ENCODE measurements around the gene ASB16. TPM values are rescaled to one million over a fixed set of nuclear protein-coding genes. Genes with fewer than 3 reads are reported as not detected.

The ASB16 gene
- total and polyA plus RNA-seq, 2 donors (not counting 3 experiments of a cell fraction or from before 2014, with no cell fraction given): not detected

GRCh38 chr17:44223541-44224071, 53.1 kb downstream of the ASB16 start:
- no peak for TF ChIP-seq MAX (IDR thresholded peaks at IDR 0.05; ENCODE audit: insufficient read depth, insufficient read length)
- peak; percentile 26 for TF ChIP-seq POLR2A (IDR thresholded peaks at IDR 0.05; ENCODE audit: low read depth, low read length)
- TF ChIP-seq JUN (IDR thresholded peaks at IDR 0.05; ENCODE audit: borderline replicate concordance, insufficient read depth, insufficient read length, low read depth): peak; percentile 45
- peak; percentile 76 for TF ChIP-seq POLR2AphosphoS5 (IDR thresholded peaks at IDR 0.05; ENCODE audit: insufficient read depth, low read depth, low read length)
- TF ChIP-seq GATA2 (IDR thresholded peaks at IDR 0.05; ENCODE audit: insufficient read depth, insufficient read length, low read depth, low read length): peak; percentile 20
- TF ChIP-seq MYC (IDR thresholded peaks at IDR 0.05; ENCODE audit: low read depth, low read length): no peak
- TF ChIP-seq CTCF (IDR thresholded peaks at IDR 0.05; ENCODE audit: extremely low read depth in 1 of 2, insufficient read depth in 1 of 2, low read depth in 1 of 2, low read length in 2 of 2): no peak
- peak; percentile 59 for TF ChIP-seq FOS (IDR thresholded peaks at IDR 0.05; ENCODE audit: borderline replicate concordance, insufficient read depth, low read length)
- Histone ChIP-seq H3K9me3 (replicated peaks; ENCODE audit: control insufficient read depth, insufficient read depth, low read length) (no peaks in the 10 kb centered on the region), H3K27ac (ENCODE audit: insufficient read depth, low read depth, low read length) (peak overlapping the region; percentile 4), H3K4me1 (ENCODE audit: control insufficient read depth, extremely low read depth, insufficient read depth, low read length) (peaks cover 28% of the 10 kb centered on the region), H3K4me2 (ENCODE audit: insufficient read depth, low read length) (no peak overlapping the region), H3K36me3 (ENCODE audit: control insufficient read depth in 2 of 2, extremely low read depth in 1 of 2, insufficient read depth in 2 of 2, low read length in 2 of 2) (no peaks in the 10 kb centered on the region), H3K9ac (replicated peaks; ENCODE audit: extremely low read depth, insufficient read depth, low read length) (no peak overlapping the region), H3K27me3 (ENCODE audit: control insufficient read depth in 2 of 2, insufficient read depth in 2 of 2, low read length in 2 of 2) (no peaks in the 10 kb centered on the region), H3K9me1 (replicated peaks; ENCODE audit: control insufficient read depth, extremely low read depth, insufficient read depth, low read length) (no peaks in the 10 kb centered on the region), H2AFZ (ENCODE audit: low read depth, low read length) (no peak overlapping the region), H3K4me3 (replicated peaks in 1 of 3; ENCODE audit: insufficient read depth in 1 of 3, low read depth in 1 of 3, low read length in 3 of 3) (no peak overlapping the region), H4K20me1 (replicated peaks; ENCODE audit: control insufficient read depth, extremely low read depth, insufficient read depth, low read length) (no peaks in the 10 kb centered on the region), H3K79me2 (ENCODE audit: control insufficient read depth, insufficient read depth, low read length) (peaks cover 9% of the 10 kb centered on the region)
- no TSS peak for BruUV-seq (replicated peaks)
- DNase-seq (ENCODE audit: low read depth, low spot score): peak; percentile 97
- dilution Hi-C loops (cut with MboI; ENCODE audit: extremely low pct_ligation_motif_present, low sequenced_read_pairs): no loop called here
- POLR2A ChIA-PET: interaction anchor here (0.7 kb wide), 1 partner anchor 280 kb away, joined by 3 read pairs; no protein-coding TSS in a partner anchor
- CTCF ChIA-PET: interaction anchor here (1.0 to 1.2 kb wide), 2 partner anchors 86 to 107 kb away, joined by 3 to 4 read pairs; no protein-coding TSS in a partner anchor
- FAIRE-seq: peak; percentile 99
- intact Hi-C loops (cut with micrococcal nuclease): loop anchor here (1.0 to 5.0 kb wide), 2 partner anchors 56 to 84 kb away; partner anchors contain the start of gene RUNDC3A

Small RNA genes within 50 kb of the gene (microRNA-seq; reads per million reads assigned to microRNA genes)
- gene MIR6782 (ENCODE audit: borderline number of aligned reads, borderline replicate concordance): not detected

Small RNA genes within 50 kb of the gene (small RNA-seq; reads per million reads assigned to genes)
- not detected for gene MIR6782 (ENCODE audit: insufficient read depth, insufficient read length, low read depth, low replicate concordance)
- gene RNU6-131P (ENCODE audit: insufficient read depth, insufficient read length, low read depth, low replicate concordance): not detected

Other genes starting within 250 kb of the ASB16 start
- not detected in 2 replicates for gene PPY, start 228.2 kb upstream of the ASB16 start, total RNA-seq
- gene PPY, start 228.2 kb upstream of the ASB16 start, polyA plus RNA-seq: not detected in 2 replicates
- not detected in 2 replicates for gene PYY, start 216.8 kb upstream of the ASB16 start, total RNA-seq
- 0.14 TPM in 1 of 2 replicates, not detected in the other for gene PYY, start 216.8 kb upstream of the ASB16 start, polyA plus RNA-seq
- 5.8 and 6.1 TPM in 2 replicates for gene NAGS, start 166.1 kb upstream of the ASB16 start, total RNA-seq
- 3.3 and 3.7 TPM in 2 replicates for gene NAGS, start 166.1 kb upstream of the ASB16 start, polyA plus RNA-seq
- 29.4 and 30.4 TPM in 2 replicates for gene TMEM101, start 155.7 kb upstream of the ASB16 start, total RNA-seq
- gene TMEM101, start 155.7 kb upstream of the ASB16 start, polyA plus RNA-seq: 60.2 and 61.6 TPM in 2 replicates
- 68.9 and 73.5 TPM in 2 replicates for gene LSM12, start 104.0 kb upstream of the ASB16 start, total RNA-seq
- gene LSM12, start 104.0 kb upstream of the ASB16 start, polyA plus RNA-seq: 34.3 and 36.5 TPM in 2 replicates
- 74.1 and 78.4 TPM in 2 replicates for gene G6PC3, start 100.0 kb upstream of the ASB16 start, total RNA-seq
- 194 and 277 TPM in 2 replicates for gene G6PC3, start 100.0 kb upstream of the ASB16 start, polyA plus RNA-seq
- gene HDAC5, start 47.1 kb upstream of the ASB16 start, total RNA-seq: 40.2 and 40.4 TPM in 2 replicates
- 35.4 and 40.0 TPM in 2 replicates for gene HDAC5, start 47.1 kb upstream of the ASB16 start, polyA plus RNA-seq
- gene HROB, start 28.8 kb upstream of the ASB16 start, total RNA-seq: 9.0 and 10.1 TPM in 2 replicates
- 6.9 and 7.0 TPM in 2 replicates for gene HROB, start 28.8 kb upstream of the ASB16 start, polyA plus RNA-seq
- 39.5 and 43.6 TPM in 2 replicates for gene TMUB2, start 16.3 kb downstream of the ASB16 start, total RNA-seq
- gene TMUB2, start 16.3 kb downstream of the ASB16 start, polyA plus RNA-seq: 72.5 and 80.0 TPM in 2 replicates
- gene ATXN7L3, start 29.2 kb downstream of the ASB16 start, total RNA-seq: 82.5 and 102 TPM in 2 replicates
- 50.7 and 61.3 TPM in 2 replicates for gene ATXN7L3, start 29.2 kb downstream of the ASB16 start, polyA plus RNA-seq
- gene UBTF, start 49.0 kb downstream of the ASB16 start, total RNA-seq: 74.3 and 84.7 TPM in 2 replicates
- 10.8 and 14.7 TPM in 2 replicates for gene UBTF, start 49.0 kb downstream of the ASB16 start, polyA plus RNA-seq
- gene SLC4A1, start 97.4 kb downstream of the ASB16 start, total RNA-seq: not detected in 2 replicates
- gene SLC4A1, start 97.4 kb downstream of the ASB16 start, polyA plus RNA-seq: not detected in 2 replicates
- not detected in 2 replicates for gene RUNDC3A, start 137.9 kb downstream of the ASB16 start, total RNA-seq
- gene RUNDC3A, start 137.9 kb downstream of the ASB16 start, polyA plus RNA-seq: 0.12 and 0.13 TPM in 2 replicates
- 88.5 and 97.9 TPM in 2 replicates for gene SLC25A39, start 154.1 kb downstream of the ASB16 start, total RNA-seq
- gene SLC25A39, start 154.1 kb downstream of the ASB16 start, polyA plus RNA-seq: 151 and 159 TPM in 2 replicates
- gene GRN, start 174.6 kb downstream of the ASB16 start, total RNA-seq: 343 and 346 TPM in 2 replicates
- gene GRN, start 174.6 kb downstream of the ASB16 start, polyA plus RNA-seq: 1,034 and 1,362 TPM in 2 replicates
- 12.0 and 13.4 TPM in 2 replicates for gene FAM171A2, start 193.1 kb downstream of the ASB16 start, total RNA-seq
- gene FAM171A2, start 193.1 kb downstream of the ASB16 start, polyA plus RNA-seq: 11.3 and 13.0 TPM in 2 replicates
- 0.48 and 0.82 TPM in 2 replicates for gene ITGA2B, start 218.9 kb downstream of the ASB16 start, total RNA-seq
- gene ITGA2B, start 218.9 kb downstream of the ASB16 start, polyA plus RNA-seq: 0.26 and 0.29 TPM in 2 replicates

All from endothelial cell of umbilical vein (primary cell).